ENCODE data around the gene PDE4B. TPM values are rescaled to one million over a fixed set of nuclear protein-coding genes. Genes with fewer than 3 reads are reported as not detected.

The PDE4B gene
- total and polyA plus RNA-seq, 9 of the 15 experiments (the other 6 are each of a cell fraction or from before 2014, with no cell fraction given): 0.09 TPM; not detected in 8

- DNase-seq (ENCODE audit: extremely low read depth in 1 of 4, low spot score in 3 of 4): no peak
- BruUV-seq (replicated peaks): no TSS peak
- H3K4me1 ChIP-seq (replicated peaks in 1 of 2; ENCODE audit: control insufficient read depth in 2 of 2, insufficient read depth in 2 of 2, low read length in 2 of 2): no peaks in the 10 kb centered on the region
- CTCF ChIA-PET (ENCODE audit: low intra/inter-chr PET ratio): no interaction called here
- no peaks in the 10 kb centered on the region for H3K9me1 ChIP-seq (ENCODE audit: control insufficient read depth, insufficient read depth, low read length)
- no peaks in the 10 kb centered on the region for H3K36me3 ChIP-seq (ENCODE audit: control insufficient read depth, insufficient read depth, low read length)
- POLR2A ChIA-PET: no interaction called here
- H3K27me3 ChIP-seq (ENCODE audit: control insufficient read depth in 2 of 2, insufficient read depth in 2 of 2, low read length in 2 of 2): peaks cover 0 to 2% of the 10 kb centered on the region in 2 experiments; a peak in 1 of 5 replicates
- H3K9ac ChIP-seq (ENCODE audit: insufficient read depth in 1 of 2, low read depth in 2 of 2, low read length in 2 of 2): no peak overlapping the region
- ATAC-seq: no peak
- in situ Hi-C loops (cut with MboI): no loop called here
- FAIRE-seq: no peak
- no peak overlapping the region for H2AFZ ChIP-seq (ENCODE audit: low read depth, low read length)
- no peaks in the 10 kb centered on the region for H4K20me1 ChIP-seq (replicated peaks; ENCODE audit: control insufficient read depth, insufficient read depth, low read length)
- H3K27ac ChIP-seq (ENCODE audit: extremely low read depth, low read depth, low read length): no peak overlapping the region
- H3K9me3 ChIP-seq (replicated peaks; ENCODE audit: control insufficient read depth, insufficient read depth, low read depth, low read length): no peaks in the 10 kb centered on the region
- no peak for TF ChIP-seq RUNX1 (IDR thresholded peaks at IDR 0.05; ENCODE audit: low read depth)
- TF ChIP-seq MITF (IDR thresholded peaks at IDR 0.05): no peak
- no peak for TF ChIP-seq ETS1 (conservative IDR thresholded peaks at IDR 0.05; ENCODE audit: control insufficient read depth, low read depth, low read length)
- no peak for TF ChIP-seq RBM25 (IDR thresholded peaks at IDR 0.05; ENCODE audit: low read depth, low read length, severe bottlenecking)
- TF ChIP-seq PHB2 (IDR thresholded peaks at IDR 0.05; ENCODE audit: low read depth): no peak
- no peak for TF ChIP-seq DPF2 (IDR thresholded peaks at IDR 0.05)
- no peak for TF ChIP-seq LCOR (CRISPR knock-in tag; IDR thresholded peaks at IDR 0.05)
- TF ChIP-seq ZNF77 (CRISPR knock-in tag; IDR thresholded peaks at IDR 0.05): no peak
- no peak overlapping the region for H3K4me3 ChIP-seq
- intact Hi-C loops (cut with micrococcal nuclease): loop anchor here (5.0 kb wide), 1 partner anchor 477 kb away; no protein-coding TSS in a partner anchor
- H3K4me2 ChIP-seq (ENCODE audit: insufficient read depth, low read length): no peak overlapping the region
- H3K79me2 ChIP-seq (ENCODE audit: control insufficient read depth, insufficient read depth, low read length): no peaks in the 10 kb centered on the region
- 0% methylated on average over 3 of the region's 3 CpGs for WGBS (ENCODE audit: insufficient coverage, low coverage, missing lambda C conversion rate)
These were observed 457.4 kb downstream of the PDE4B start for GRCh38 chr1:66250075-66250474.
